NOMO-1 (cell line): ENCODE results near the gene PUS7.
"Not testable (repeated sequence)": the region's sequence is repeated elsewhere in the genome, so short reads cannot be mapped to it uniquely, and the experiment has no call there.

ENCODE experiments used
- DNase-seq, 2 experiments: peaks; one replicate each; lab custom pipeline; 2025; ENCODE audit not compliant: unreplicated experiment in 2 of 2; lab: John Stamatoyannopoulos, UW

PUS7 gene

DNA sequence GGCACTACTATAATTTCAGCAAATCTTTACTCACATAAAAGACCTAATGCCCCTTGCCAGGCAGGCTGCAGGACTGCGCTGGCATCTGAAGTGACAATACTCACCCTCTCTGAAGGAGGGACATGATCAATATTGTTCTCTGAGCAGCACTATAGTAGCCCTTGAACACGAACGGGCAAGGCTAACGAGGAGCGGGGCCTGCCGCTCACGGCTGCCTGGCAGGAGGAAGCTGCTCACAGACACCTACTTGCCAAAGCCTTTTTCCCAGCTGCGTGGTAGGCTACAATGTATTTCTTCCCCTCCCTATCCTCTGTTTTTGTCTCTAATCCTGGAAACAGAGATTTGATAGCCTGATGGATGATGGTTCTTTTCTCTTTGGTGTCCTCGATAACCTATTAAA is 19.9 kb downstream of the PUS7 start:
- DNase-seq: no peak

DNA sequence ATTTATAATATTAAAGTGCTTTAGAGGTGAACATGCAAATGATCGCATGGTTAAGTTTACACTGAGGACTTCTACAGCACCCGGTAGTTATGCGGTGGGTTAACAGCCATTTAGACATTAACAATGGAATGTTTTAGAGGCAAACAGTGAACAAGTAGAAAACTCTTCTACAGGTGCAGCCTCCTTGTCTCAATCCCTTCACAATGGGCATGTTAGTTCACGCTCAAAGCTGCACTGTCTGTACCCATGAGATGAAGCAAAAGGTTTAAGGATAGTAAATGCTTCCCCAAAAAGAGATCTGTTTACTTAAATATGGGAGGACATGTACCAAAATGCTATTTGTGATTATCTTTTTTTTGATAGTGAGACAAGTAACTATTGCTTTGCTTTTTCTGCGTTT is 25.1 kb downstream of the PUS7 start:
- DNase-seq: no peak

DNA sequence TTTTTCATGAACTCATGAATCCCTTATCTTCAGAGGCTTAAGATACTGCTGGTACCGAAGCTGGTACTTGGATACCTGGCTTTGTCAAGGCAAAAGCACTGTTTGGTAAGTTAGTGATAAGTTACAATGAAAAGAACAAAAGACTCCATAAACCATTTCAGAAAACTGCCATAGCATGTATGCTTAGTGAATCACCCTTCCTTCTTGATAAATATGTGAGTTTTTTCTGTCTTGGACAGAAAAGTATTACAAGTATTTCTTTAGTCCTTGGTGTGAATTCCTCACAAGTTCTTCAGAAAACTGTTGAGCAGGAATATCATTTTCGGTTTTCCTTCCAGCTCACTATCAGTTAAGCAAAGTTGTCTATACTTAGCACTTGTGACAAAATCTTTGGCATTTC is 25.6 kb downstream of the PUS7 start:
- DNase-seq: no peak

DNA sequence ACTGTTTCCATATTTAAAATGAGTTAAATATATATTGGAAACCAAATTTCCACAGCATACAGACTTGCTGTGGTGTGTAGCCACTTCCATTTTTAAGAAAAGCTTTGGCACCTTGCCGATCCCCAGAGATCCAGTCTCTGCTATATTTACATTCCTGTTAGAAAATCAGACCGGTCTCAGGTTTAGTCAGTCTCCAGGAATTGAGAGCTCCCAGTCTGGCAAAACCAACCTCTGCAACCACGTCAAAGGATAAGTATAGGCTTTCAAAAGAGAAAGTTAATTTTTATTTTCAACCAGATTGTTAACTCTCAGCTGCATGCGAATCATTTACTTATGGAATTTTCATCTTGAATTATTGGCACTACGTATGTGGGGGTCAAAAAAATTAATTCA is 28.2 kb downstream of the PUS7 start:
- DNase-seq: no peak

DNA sequence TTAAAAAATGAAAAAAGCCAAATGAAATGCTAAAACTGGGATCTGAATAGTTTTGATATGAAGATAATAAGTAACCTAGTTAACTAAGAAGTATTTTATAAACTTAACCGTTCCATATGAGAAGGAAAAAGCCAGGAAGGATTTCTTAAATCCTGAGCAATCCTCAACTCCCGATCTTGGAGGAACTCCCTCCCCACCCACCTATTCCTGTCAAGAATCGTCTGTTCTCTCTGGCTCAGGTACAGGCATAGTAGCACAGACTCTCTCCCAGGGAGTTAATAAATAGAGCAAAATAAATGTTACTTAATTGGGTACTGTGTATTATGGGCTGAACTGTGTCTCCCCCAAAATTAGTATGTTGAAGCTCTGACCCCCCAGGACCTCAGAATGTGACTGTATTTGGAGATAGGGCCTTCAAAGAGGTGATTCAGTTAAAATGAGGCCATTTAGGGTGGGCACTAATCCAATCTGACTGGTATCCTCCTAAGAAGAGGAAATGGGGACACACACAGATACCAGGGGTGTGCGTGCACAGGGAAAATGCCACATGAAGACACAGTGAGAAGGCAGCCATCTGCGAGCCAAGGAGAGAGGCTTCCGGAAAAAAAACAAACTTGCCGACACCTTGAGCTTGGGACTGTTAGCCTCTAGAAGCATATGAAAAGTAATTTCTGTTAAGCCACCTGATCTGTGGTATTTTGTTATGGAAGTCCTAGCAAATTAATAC is 28.7 kb downstream of the PUS7 start:
- DNase-seq: no peak

DNA sequence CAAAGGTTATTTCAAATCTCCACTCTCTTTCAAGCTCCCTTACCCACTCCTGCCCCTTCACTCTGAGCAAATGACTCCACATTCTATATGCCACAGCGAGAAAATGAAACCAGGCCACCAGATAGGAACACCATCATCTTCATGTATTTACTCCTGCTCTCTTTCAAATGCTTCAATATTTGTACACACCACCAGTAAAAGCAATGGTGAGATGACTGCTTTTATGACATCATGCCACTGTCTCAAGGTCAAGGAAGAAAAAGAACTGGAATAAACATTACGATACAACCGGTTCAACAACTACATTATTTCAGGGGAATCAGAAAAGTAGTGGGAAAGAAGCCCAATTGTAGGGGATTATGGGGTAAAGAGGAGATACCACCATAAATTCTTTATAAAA is 32.7 kb downstream of the PUS7 start:
- DNase-seq: no peak

DNA sequence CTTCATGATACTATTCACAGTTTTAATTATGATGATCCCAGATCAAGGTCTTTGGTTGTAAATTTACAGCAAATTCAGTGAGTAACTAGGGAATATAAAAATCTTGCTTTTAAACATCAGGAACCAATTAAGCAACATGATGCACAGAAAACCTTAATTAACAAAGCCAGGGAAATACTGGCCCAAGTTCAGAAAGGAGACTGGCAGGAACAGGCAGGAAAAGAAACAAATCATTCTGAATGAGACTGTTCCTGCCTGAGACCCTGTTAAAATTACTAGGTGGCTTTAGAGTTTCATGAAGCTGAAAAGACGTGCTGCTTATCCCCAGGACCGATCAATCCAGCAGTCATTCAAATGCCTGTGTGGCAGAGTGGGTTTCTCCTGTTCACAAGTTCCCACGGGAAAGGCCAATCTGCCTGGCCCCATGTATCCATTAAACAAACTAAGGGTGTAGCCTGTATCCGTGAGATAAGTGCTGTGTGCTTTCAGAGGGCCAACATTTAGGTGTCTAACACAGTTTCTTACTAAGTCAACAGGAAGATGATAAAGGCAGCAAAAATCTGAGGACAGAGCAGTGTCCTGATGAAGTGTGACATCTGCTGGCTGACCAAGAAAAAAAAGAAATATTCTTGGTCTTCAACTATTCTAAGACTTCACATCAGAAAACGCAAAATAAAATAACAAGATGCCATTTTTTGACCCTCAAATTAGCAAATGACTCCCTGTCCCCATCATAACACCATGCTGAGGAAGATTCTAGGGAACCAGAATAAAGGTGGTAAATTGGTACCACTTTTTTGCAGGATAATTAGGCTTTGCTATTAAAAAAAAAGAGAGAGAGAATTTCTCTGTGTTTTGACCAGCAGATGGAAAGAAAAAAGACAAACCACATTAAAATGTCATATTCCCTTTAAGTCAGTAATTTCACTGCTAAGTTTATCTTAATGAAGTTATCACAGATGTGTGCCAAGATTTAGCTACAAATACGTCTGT is 34.2 kb downstream of the PUS7 start:
- no peak for DNase-seq

DNA sequence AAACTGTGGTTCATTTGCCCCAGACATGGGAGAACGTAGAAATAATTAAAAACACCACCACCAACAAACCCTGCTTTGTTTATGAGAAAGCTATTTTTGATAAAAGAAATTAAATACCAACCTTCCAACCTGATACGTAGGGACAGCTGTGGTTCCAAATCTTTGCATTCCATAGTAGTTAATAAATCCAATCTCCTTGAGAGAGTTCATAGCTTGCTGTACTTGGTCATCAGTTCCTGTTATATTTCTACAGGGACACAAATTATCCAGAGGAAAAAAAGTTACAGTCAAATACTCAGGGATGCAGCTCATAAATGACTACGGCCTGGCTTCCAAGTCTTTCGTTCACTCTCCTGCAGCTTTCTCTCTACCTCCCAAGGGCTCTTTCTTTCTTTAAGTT is 41.1 kb downstream of the PUS7 start:
- DNase-seq: no peak

DNA sequence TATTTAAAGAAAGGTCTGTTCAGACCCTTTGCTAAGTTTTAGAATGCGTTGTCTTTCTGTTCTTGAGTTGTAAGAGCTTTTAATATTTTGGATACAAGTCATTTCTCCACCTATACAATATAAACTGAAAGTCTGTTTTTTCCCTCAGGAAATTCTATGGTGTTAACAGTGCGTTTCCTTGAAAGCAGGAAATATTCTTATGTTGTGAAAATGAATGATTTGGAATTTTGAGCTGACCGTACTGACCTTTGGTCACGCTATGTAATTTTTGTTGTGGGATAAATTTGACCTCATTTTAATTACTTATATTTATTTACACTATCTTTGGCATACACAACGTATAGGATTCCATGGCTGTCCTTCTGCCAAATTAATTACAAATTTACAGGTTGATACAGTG is 43.5 kb downstream of the PUS7 start:
- no peak for DNase-seq

DNA sequence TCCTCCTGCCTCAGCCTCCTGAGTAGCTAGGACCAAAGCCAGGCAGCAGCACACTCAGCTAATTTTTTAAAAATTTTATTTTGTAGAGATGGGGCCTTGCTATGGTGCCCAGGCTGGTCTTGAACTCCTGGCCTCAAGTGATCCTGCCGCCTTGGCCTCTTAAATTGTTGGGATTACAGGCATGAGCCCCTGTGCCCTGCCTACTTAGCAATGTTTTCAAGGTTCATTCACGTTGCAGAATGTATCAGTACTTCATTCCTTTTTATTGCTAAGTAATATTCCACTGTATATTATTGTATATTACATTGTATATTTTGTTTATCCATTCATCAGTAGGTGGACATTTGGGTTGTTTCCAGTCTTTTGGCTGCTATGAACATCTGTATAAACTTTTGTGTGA is 44.2 kb downstream of the PUS7 start:
- no peak for DNase-seq

DNA sequence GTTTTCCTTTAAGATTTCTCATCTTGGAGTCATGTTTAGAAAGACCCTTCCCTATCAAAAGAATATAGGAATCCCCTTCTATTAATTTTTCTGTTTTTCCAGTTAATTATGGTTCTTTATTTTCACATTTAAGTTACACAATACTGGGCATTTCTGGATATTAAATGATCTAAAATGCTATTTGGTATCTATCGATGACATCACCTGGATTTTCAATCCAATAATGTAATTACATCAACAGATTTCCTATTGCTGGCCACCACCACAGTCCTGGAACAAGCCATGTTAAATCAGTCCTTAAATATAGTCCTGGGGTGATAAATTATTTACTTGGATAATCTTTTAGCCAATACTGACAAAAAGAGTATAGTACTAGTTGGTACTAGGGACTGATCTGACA is 48.0 kb downstream of the PUS7 start:
- no peak for DNase-seq

DNA sequence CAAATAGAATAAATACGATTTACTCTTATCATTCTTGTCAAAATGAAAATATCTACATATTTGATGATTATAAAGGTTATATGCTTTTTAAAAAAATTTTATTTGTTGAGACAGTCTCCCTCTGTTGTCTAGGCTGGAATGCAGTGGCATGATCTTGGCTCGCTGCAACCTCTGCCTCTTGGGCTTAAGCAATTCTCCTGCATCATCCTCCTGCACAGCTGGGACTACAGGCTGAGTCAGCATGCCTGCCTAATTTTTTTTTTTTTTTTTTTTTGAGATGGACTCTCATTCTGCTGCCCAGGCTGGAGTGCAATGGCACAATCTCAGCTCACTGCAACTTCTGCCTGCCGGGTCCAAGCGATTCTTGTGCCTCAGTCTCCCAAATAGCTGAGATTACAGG is 48.9 kb downstream of the PUS7 start:
- DNase-seq: no peak

DNA sequence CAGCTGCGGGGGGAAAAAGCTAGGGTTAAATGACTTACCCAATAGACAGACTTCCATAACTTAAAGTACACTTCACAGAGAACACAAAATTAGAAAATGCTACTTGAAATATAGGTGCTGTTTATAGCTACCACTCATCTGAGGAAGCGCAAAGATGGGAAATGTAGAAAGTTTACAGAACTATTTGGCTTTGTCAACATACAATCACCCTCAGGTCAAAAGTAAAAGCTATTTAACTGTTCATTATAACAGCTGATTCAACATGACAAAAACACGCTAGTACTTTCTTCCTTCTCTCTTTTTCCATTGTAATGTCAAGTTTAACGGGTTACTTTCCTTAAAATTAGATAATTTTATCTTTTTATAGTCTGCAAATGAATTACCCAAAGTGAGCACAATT is 51.2 kb downstream of the PUS7 start:
- DNase-seq: no peak

DNA sequence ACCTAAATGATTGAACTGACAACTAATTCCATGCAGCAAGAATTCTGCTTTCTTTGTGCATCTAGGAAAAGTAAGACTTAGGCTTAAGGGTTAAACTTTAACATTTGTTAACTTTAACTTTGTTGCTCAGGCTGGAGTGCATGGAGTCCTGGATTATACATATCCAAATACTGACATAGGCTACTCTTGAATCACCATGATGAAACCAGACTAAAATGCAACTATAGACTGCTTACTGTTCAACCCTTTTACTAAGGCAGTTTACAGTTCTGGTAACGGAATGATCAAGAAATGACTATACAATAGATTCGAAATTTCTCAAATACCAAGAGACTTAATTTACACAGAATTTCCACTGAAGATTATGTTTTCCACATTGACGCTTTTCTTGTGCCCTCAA is 52.0 kb downstream of the PUS7 start:
- no peak for DNase-seq

DNA sequence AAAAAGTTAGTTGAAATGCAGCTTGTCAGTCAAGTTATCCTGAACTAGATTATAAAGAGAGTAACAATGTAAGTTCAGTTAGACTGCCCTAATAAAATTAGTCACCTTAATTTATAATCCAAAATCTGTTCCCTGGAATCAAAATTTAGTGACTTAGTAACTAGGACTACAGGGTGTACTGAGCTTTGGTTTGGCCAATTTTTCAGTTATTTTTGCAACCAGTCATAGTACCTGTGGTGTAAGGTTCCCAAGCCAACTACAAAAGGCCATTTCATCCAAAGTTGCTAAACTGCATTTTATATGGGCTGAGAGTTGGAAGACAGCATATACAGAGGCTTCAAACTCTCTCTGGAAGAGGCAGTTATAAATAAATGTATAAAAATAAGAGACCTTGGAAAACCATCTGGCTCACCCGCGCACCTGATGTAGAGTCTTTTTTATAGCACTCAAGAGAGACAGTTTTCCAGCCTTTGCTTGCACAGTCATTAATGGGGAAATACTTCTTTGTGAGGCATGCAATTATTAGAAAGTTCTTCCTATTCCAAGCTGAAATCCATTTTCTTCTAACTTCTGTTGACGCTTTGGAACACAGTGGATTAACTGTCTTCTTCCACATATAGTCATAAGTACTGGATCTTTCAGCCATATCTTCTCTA is 59.2 kb downstream of the PUS7 start:
- DNase-seq: no peak

DNA sequence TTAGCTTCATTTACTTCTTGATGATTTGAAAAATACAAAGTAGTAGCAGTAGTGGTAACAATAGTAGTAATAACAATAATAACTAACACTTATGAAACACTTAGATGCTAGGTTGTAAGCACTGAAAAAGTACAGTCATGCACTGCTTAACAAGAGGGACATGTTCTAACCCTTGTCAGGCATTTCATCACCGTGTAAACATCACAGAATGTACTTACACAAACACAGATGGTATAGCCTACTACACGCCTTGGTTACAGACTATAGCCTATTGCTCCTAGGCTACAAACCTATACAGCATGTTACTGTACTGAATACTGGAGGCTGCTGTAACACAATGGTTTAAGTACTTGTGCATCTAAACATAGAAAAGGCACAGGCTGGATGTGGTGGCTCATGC is 60.6 kb downstream of the PUS7 start:
- DNase-seq: no peak

DNA sequence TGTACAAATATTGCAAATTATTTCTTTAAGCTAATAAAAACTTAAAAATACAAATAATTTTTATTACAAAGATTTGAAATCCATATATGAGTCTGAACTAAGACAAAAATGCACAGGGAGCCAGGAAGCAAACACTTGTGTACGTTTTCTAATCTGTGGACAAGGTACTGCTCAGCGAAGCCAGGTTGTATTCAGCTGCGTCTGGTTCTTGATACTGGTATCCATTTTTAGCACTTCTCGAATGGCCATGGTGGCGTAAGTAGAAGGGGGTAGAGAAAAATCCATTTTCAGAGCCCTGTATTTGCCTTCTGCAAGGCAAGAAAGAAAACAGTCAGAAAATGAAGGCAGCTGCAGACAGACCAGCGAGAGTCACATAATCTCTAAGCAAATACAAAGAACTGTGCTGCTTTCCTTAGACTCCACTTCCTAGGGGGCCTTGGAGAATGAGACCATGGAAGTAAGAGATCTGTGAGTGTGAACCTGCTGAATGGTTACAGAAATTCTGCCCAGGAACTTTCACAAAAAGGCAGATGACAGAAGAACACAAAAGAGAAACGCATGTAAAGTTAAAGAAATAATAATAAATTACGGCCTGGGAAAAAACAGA is 64.3 kb downstream of the PUS7 start:
- DNase-seq: no peak

DNA sequence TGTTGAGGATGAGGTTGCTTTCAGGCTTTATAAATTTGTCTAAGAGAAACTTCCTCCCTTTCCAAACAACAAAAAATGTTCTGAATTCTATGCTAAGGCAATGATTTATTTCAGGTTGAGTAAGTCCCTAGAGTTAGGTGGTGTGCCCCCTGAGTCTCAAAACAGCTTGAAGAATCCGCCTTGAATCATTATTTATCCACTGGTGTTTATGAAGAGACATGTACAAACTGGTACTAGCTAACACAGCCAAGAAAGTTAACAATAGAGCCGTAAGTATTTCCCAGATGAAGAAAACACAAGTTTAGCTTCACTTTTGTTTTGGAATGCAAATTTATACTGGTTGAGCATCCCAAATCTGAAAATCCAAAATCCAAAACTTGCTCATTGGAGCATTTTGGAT is 67.2 kb downstream of the PUS7 start:
- DNase-seq: no peak

DNA sequence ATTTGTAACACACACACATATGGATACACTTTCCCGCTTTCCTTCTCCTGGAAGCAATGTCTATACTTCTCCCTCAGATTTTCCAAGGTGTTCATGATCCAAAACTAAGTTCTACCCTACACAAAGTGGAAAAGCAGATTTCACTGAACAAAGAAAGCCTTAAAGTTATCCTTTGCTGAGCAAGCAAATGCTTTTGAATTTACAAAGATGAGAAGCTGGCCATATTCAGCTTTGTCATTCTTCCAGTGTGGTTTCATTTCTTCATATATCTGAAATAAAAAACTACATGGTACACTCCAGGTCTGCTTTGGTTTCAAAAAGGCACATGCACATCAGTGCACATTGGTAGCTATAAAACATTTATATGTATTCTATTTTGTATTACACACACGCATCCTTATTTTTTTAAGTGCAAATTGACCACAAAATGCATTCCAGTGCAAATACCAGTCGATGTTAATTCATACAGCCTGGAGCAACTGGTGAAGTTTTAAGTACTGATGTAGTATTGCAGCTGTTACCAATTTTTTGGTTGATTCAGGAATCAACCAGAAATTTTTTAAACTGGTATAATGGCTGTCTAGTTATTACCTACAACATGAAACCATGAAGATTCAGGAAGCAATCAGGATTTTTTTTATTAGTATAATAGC is 67.8 kb downstream of the PUS7 start:
- DNase-seq: no peak

DNA sequence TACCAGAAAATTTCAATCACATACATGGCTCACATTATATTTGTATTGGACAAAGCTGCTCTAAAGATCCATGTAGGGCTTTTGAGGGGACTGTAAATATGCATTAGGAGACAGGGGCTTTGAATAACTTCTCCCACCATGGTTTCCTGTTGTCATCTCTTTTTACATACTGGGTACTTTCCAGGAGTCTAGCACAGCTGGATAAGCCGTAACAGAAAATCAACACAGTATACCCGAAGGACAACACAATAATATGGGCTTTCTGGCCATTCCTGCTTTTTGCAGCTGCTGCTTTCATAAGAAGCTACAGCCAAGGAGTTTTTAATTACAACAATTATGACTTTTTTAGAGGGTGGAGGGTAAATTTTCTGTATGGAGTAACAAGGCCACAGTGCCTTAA is 70.0 kb downstream of the PUS7 start:
- DNase-seq: no peak

DNA sequence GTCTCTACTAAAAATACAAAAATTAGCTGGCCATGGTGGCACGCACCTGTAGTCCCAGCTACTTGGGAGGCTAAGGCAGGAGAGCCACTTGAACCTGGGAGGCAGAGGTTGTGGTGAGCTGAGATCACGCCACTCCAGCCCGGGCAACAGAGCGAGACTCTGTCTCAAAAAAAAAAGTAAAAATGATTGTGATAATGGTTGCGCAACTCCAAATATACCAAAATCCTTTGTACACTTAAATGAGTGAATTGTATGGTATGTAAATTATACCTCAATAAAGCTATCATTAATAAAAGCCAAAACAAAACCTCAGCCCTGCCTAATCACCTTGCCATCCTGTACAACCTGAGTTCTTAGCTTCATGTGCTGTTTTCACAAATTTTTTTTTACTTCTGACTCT is 71.2 kb downstream of the PUS7 start:
- not testable (repeated sequence) for DNase-seq
